Neuronal stem cell (in vitro differentiated cells): ENCODE results near the gene DHX57.
"Not testable (repeated sequence)": the region's sequence is repeated elsewhere in the genome, so short reads cannot be mapped to it uniquely, and the experiment has no call there.

Source experiments
- DNase-seq: peaks from one replicate; pipeline ENCODE4 v3.0.0-alpha.2; 2013; ENCODE audit warnings: low spot score
- H2AFZ ChIP-seq: one replicate; pipeline ENCODE4 v1.6.1; 2013; ENCODE audit warnings: mild to moderate bottlenecking, low read length, inconsistent platforms
- H2AK5ac ChIP-seq: 2 replicates; pipeline ENCODE4 v1.6.1; 2013; ENCODE audit warnings: low read depth, mild to moderate bottlenecking, inconsistent platforms, low read length, moderate library complexity, mixed read lengths
- H2BK120ac ChIP-seq: 2 replicates; pipeline ENCODE4 v1.6.1; 2013; ENCODE audit warnings: low read depth, mild to moderate bottlenecking, inconsistent platforms, low read length, moderate library complexity, mixed read lengths
- H2BK12ac ChIP-seq: one replicate; pipeline ENCODE4 v1.6.1; 2013; ENCODE audit warnings: low read length, inconsistent platforms
- H2BK15ac ChIP-seq: 2 replicates; pipeline ENCODE4 v1.6.1; 2013; ENCODE audit warnings: mild to moderate bottlenecking, low read length, inconsistent platforms, mixed read lengths
- H2BK5ac ChIP-seq: one replicate; pipeline ENCODE4 v1.6.1; 2013; ENCODE audit warnings: inconsistent platforms, mild to moderate bottlenecking, low read length, moderate library complexity
- H3K14ac ChIP-seq: one replicate; pipeline ENCODE4 v1.6.1; 2013; ENCODE audit warnings: low read length, inconsistent platforms
- H3K18ac ChIP-seq: 2 replicates; pipeline ENCODE4 v1.6.1; 2013; ENCODE audit warnings: low read length, inconsistent platforms
- H3K23ac ChIP-seq: 2 replicates; pipeline ENCODE4 v1.6.1; 2013; ENCODE audit warnings: low read depth, mild to moderate bottlenecking, mixed read lengths, low read length, inconsistent platforms; ENCODE audit not compliant: poor library complexity
- H3K27ac ChIP-seq: replicated peaks from 3 replicates; pipeline ENCODE4 v1.5.1; 2013; ENCODE audit warnings: low read length, inconsistent platforms
- H3K27me3 ChIP-seq, 3 experiments: 2 replicates each; pipeline ENCODE4 v1.6.1; 2013; ENCODE audit warnings: low read length in 3 of 3, mild to moderate bottlenecking in 2 of 3, inconsistent platforms in 1 of 3, low read depth in 1 of 3, mixed read lengths in 1 of 3, moderate library complexity in 1 of 3; ENCODE audit not compliant: control insufficient read depth in 3 of 3, insufficient read depth in 3 of 3
- H3K36me3 ChIP-seq, 2 donors: replicated peaks in 1 of 2; 2 replicates each; pipeline ENCODE4 v1.6.1; 2013; ENCODE audit warnings: low read length in 2 of 2; ENCODE audit not compliant: control insufficient read depth in 2 of 2, insufficient read depth in 2 of 2
- H3K4ac ChIP-seq: 2 replicates; pipeline ENCODE4 v1.6.1; 2013; ENCODE audit warnings: inconsistent platforms, mild to moderate bottlenecking, low read length, moderate library complexity
- H3K4me1 ChIP-seq, 2 donors: 1 replicate in 1 of 2; 2 replicates in 1 of 2; pipeline ENCODE4 v1.6.1; 2013; ENCODE audit warnings: low read length in 2 of 2, low read depth in 1 of 2; ENCODE audit not compliant: control insufficient read depth in 2 of 2, insufficient read depth in 1 of 2
- H3K4me2 ChIP-seq: one replicate; pipeline ENCODE4 v1.6.1; 2013; ENCODE audit warnings: mild to moderate bottlenecking, low read length, inconsistent platforms; ENCODE audit not compliant: insufficient read depth, poor library complexity, severe bottlenecking
- H3K4me3 ChIP-seq, 2 donors: 2 replicates each; pipeline ENCODE4 v1.5.1; 2013; ENCODE audit warnings: low read length in 2 of 2, mild to moderate bottlenecking in 2 of 2, inconsistent platforms in 1 of 2, moderate library complexity in 1 of 2
- H3K79me1 ChIP-seq: one replicate; pipeline ENCODE4 v1.6.1; 2013; ENCODE audit warnings: low read depth, mild to moderate bottlenecking, inconsistent platforms, low read length, moderate library complexity
- H3K9ac ChIP-seq: one replicate; pipeline ENCODE4 v1.6.1; 2013; ENCODE audit warnings: mild to moderate bottlenecking, low read depth, low read length, inconsistent platforms; ENCODE audit not compliant: poor library complexity
- H3K9me3 ChIP-seq, 2 donors: replicated peaks in 1 of 2; 2 replicates each; pipeline versions ENCODE3 to v1.6.1; 2013; ENCODE audit warnings: low read length in 2 of 2, mild to moderate bottlenecking in 2 of 2, inconsistent platforms in 1 of 2, low read depth in 1 of 2, mixed read lengths in 1 of 2, moderate library complexity in 1 of 2; ENCODE audit not compliant: control insufficient read depth in 2 of 2, insufficient read depth in 1 of 2
- H4K8ac ChIP-seq: one replicate; pipeline ENCODE4 v1.6.1; 2013; ENCODE audit warnings: low read depth, mild to moderate bottlenecking, inconsistent platforms, low read length, moderate library complexity
- H4K91ac ChIP-seq: one replicate; pipeline ENCODE4 v1.6.1; 2013; ENCODE audit warnings: low read length, low read depth, mild to moderate bottlenecking, inconsistent platforms; ENCODE audit not compliant: poor library complexity
- WGBS, 2 donors: extraction: QIAGEN DNeasy Blood & Tissue Kit; methylation state at CpG; one replicate each; pipeline ENCODE4 v1.1.7; 2013; ENCODE audit warnings: missing lambda C conversion rate in 2 of 2, mixed read lengths in 1 of 2; ENCODE audit not compliant: insufficient read length in 2 of 2, insufficient replicate concordance in 1 of 2; ENCODE audit errors: extremely low coverage in 2 of 2; 5-methylcytosine and 5-hydroxymethylcytosine counted together

Gene DHX57

DNA sequence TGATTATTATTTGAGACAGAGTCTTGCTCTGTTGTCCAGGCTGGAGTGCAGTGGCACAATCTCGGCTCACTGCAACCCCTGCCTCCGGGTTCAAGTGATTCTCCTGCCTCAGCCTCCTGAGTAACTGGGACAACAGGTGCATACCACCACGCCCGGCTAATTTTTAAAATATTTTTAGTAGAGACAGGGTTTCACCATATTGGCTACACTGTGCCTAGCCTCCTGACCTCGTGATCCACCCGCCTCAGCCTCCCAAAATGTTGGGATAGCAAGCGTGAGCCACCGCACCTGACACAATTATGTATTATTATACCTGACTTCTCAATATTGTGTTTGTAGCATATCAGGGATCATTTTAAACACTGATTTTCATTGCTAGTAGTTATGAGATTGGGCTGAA is 83.4 kb downstream of the DHX57 start:
- H4K91ac ChIP-seq, H3K27ac ChIP-seq, H3K14ac ChIP-seq, H3K4me3 ChIP-seq, H3K4me2 ChIP-seq, H3K23ac ChIP-seq, H2BK5ac ChIP-seq, H2BK12ac ChIP-seq, H3K4me1 ChIP-seq, H3K9me3 ChIP-seq, H3K79me1 ChIP-seq, DNase-seq, H2AK5ac ChIP-seq, H2AFZ ChIP-seq, H3K4ac ChIP-seq, H3K9ac ChIP-seq, H3K27me3 ChIP-seq, H3K36me3 ChIP-seq, H3K18ac ChIP-seq, H2BK15ac ChIP-seq, H2BK120ac ChIP-seq, H4K8ac ChIP-seq: not testable (repeated sequence)
- whole genome bisulfite sequencing, 2 donors = no CpG with 5 or more reads among the region's 8 CpGs

GRCh38 chr2:38791744-38792143 is 84.0 kb downstream of the DHX57 start:
- no peaks in the 10 kb centered on the region for H3K27me3 ChIP-seq

GRCh38 chr2:38789691-38790090 is 86.0 kb downstream of the DHX57 start:
- Histone ChIP-seq H2BK120ac (no peak overlapping the region), H3K18ac (no peak overlapping the region), H3K27me3 (no peaks in the 10 kb centered on the region), H3K9ac (no peak overlapping the region), H3K27ac (no peak overlapping the region), H3K36me3 (no peaks in the 10 kb centered on the region), H2BK5ac (no peak overlapping the region), H4K8ac (no peak overlapping the region), H3K4me3 (no peak overlapping the region), H4K91ac (no peak overlapping the region), H2AK5ac (no peak overlapping the region), H3K4me2 (no peak overlapping the region), H3K9me3 (no peaks in the 10 kb centered on the region), H2BK12ac (no peak overlapping the region), H3K4ac (no peak overlapping the region), H3K79me1 (no peaks in the 10 kb centered on the region), H2BK15ac (no peak overlapping the region), H3K23ac (no peak overlapping the region), H2AFZ (no peak overlapping the region), H3K4me1 (peaks cover 0 to under 1% of the 10 kb centered on the region in 2 donors), H3K14ac (no peak overlapping the region)
- DNase-seq = no peak
- WGBS, 2 donors = no CpG with 5 or more reads among the region's 14 CpGs

More at GRCh38 chr2:38791744-38792143, 84.0 kb downstream of the DHX57 start:
- no peak overlapping the region for H2AK5ac ChIP-seq
- H3K4ac ChIP-seq = no peak overlapping the region
- H3K9me3 ChIP-seq = no peaks in the 10 kb centered on the region
- H3K36me3 ChIP-seq = no peaks in the 10 kb centered on the region
- H2BK120ac ChIP-seq = no peak overlapping the region
- no peak overlapping the region for H2BK5ac ChIP-seq
- no peaks in the 10 kb centered on the region for H3K79me1 ChIP-seq
- no peak for DNase-seq
- no peak overlapping the region for H3K23ac ChIP-seq
- no CpG with 5 or more reads among the region's 1 CpG for WGBS, 2 donors
- no peak overlapping the region for H4K8ac ChIP-seq
- no peaks in the 10 kb centered on the region for H3K4me1 ChIP-seq
- H3K14ac ChIP-seq = no peak overlapping the region
- H3K27ac ChIP-seq = no peak overlapping the region
- H2BK12ac ChIP-seq = no peak overlapping the region
- H3K9ac ChIP-seq = no peak overlapping the region
- no peak overlapping the region for H3K4me3 ChIP-seq
- H3K4me2 ChIP-seq = no peak overlapping the region
- no peak overlapping the region for H3K18ac ChIP-seq
- H2BK15ac ChIP-seq = no peak overlapping the region
- no peak overlapping the region for H2AFZ ChIP-seq
- no peak overlapping the region for H4K91ac ChIP-seq

GRCh38 chr2:38788306-38788705 is 87.4 kb downstream of the DHX57 start:
- no peak overlapping the region for H3K4me2 ChIP-seq
- no peak overlapping the region for H4K91ac ChIP-seq
- H2AFZ ChIP-seq = no peak overlapping the region
- no peaks in the 10 kb centered on the region for H3K79me1 ChIP-seq
- H2BK120ac ChIP-seq = no peak overlapping the region
- no peak overlapping the region for H3K4me3 ChIP-seq
- no peak overlapping the region for H3K18ac ChIP-seq
- no peak overlapping the region for H2AK5ac ChIP-seq
- no peak overlapping the region for H3K9ac ChIP-seq
- no peaks in the 10 kb centered on the region for H3K9me3 ChIP-seq
- no peak overlapping the region for H2BK5ac ChIP-seq
- no peaks in the 10 kb centered on the region for H3K36me3 ChIP-seq
- peaks cover 0 to 2% of the 10 kb centered on the region in 2 donors for H3K4me1 ChIP-seq
- no CpG with 5 or more reads among the region's 6 CpGs for WGBS, 2 donors
- no peak for DNase-seq
- no peak overlapping the region for H2BK12ac ChIP-seq
- no peak overlapping the region for H3K27ac ChIP-seq
- H3K27me3 ChIP-seq = no peaks in the 10 kb centered on the region
- no peak overlapping the region for H3K23ac ChIP-seq
- H3K4ac ChIP-seq = no peak overlapping the region
- no peak overlapping the region for H2BK15ac ChIP-seq
- H4K8ac ChIP-seq = no peak overlapping the region
- no peak overlapping the region for H3K14ac ChIP-seq
